ENCODE results near the gene TRH.
"Not testable (repeated sequence)": the region's sequence is repeated elsewhere in the genome, so short reads cannot be mapped to it uniquely, and the experiment has no call there.

The TRH gene

DNA sequence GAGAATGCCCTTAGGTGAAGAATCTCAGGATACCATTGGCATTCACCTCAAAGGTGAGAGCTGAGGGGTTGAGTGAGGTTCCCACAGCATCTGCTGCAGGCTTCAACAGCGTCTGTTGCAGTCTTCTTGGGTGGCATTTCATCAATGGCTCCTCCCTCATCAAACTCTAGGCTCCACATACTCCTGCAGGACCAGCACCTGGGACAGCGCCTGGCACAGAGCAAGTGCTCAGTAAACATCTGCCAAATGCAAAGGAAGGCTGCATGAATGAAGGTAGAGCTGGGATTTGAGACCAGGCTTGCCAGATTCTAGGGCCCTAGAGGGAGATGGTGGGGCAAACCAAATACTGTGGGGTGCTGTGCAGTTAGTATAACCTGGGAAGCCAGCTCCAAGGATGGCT is 9.6 kb downstream of the TRH start:
- DNase-seq (ENCODE audit: insufficient read length) (no peak), FAIRE-seq (no peak)
- TF ChIP-seq POLR2A (IDR thresholded peaks at IDR 0.05; ENCODE audit: low read depth, low read length): no peak

DNA sequence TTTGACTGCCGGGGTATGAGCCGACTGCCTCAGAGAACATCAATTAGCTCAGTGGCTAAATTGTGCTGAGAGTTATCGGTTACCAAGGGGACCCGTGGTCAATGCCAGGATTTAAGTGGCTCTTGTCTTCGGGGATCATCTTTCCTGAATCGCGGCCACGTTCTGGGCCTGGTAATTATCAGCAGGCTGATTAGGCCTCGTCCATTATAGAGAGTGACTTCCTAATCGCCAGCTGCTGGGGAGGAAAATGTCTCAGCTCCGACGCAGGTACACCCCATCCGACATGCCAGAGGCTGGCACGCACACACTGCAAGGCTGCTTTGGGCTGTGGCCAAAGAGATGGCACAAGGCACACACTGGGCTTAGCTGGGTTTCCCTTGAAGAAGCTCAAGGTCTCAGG is 10.6 kb downstream of the TRH start:
- DNase-seq (ENCODE audit: insufficient read length): no peak
- FAIRE-seq: no peak

DNA sequence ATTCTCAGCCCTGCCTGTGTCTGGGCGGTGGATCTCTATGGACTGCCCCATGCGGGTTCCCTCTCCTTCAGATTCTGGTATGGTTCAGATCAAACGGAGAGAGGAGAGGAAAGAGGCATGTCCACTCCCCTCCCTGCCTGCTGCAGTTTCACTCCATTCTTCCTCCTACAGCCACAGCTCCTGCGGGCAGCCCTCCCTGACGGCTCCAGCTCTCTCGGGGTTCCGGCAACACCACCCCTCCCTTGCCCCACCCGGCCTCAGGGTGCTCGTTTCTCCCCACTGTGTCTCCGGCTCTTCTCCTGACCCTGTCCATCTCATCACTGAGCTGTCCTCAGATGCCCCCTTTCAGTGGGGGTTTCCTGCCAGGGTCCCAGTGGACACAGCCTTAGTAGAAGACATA is 13.9 kb downstream of the TRH start:
- FAIRE-seq (no peak), DNase-seq (ENCODE audit: insufficient read length) (no peak)
- TF ChIP-seq POLR2A (IDR thresholded peaks at IDR 0.05; ENCODE audit: low read depth, low read length): no peak
- TF ChIP-seq TAF1 (IDR thresholded peaks at IDR 0.05; ENCODE audit: borderline replicate concordance, low read depth, low read length): no peak
- no peak for TF ChIP-seq POLR2AphosphoS5 (IDR thresholded peaks at IDR 0.05; ENCODE audit: low read depth, low read length)

More for the DNA sequence above, 10.6 kb downstream of the TRH start:
- TF ChIP-seq TAF1 (IDR thresholded peaks at IDR 0.05; ENCODE audit: borderline replicate concordance, low read depth, low read length) (no peak), POLR2AphosphoS5 (IDR thresholded peaks at IDR 0.05; ENCODE audit: low read depth, low read length) (no peak), POLR2A (IDR thresholded peaks at IDR 0.05; ENCODE audit: low read depth, low read length) (no peak)

DNA sequence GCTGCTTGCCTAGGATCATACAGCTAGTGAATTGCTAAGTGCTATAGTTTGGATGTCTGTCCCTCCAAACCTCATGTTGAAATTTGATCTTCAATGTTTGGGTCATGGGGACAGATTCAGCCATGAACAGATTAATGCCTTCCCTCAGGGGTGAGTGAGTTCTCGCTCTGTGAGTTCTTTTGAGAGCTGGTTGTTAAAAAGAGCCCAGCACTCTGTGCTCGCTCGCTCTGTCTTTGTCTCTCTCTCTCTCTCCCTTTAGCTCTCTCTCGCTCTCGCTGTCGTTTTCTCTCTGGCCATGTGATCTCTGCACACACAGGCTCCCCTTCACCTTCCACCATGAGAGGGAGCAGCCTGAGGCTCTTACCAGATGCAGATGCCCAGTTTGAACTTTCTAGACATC is 14.9 kb downstream of the TRH start:
- TF ChIP-seq TAF1 (IDR thresholded peaks at IDR 0.05; ENCODE audit: borderline replicate concordance, low read depth, low read length) (no peak), POLR2AphosphoS5 (IDR thresholded peaks at IDR 0.05; ENCODE audit: low read depth, low read length) (no peak), POLR2A (IDR thresholded peaks at IDR 0.05; ENCODE audit: low read depth, low read length) (no peak)
- DNase-seq (ENCODE audit: insufficient read length): no peak
- FAIRE-seq: no peak

DNA sequence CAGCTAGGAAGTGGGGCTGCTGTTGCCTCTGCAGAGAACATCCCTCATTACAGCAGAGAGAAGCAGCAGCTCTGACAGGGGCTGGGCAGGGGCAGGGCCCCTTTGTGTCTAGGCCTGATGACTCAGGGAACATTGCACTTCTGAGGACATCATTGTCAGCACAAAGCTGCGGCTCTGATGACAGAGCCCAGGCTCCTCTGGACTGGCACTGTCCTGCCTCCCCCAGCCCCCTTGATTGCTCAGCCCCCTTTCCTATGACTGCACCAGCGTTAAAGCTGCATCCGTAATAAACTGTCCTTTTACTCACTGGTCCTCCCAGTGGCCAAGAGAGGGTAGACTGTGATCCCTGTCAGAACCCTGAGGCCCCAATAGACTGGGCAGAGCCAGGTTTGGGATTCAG is 18.3 kb downstream of the TRH start:
- no peak for TF ChIP-seq TAF1 (IDR thresholded peaks at IDR 0.05; ENCODE audit: borderline replicate concordance, low read depth, low read length)
- TF ChIP-seq POLR2AphosphoS5 (IDR thresholded peaks at IDR 0.05; ENCODE audit: low read depth, low read length): no peak
- no peak for TF ChIP-seq POLR2A (IDR thresholded peaks at IDR 0.05; ENCODE audit: low read depth, low read length)
- DNase-seq (ENCODE audit: insufficient read length) (no peak), FAIRE-seq (no peak)

DNA sequence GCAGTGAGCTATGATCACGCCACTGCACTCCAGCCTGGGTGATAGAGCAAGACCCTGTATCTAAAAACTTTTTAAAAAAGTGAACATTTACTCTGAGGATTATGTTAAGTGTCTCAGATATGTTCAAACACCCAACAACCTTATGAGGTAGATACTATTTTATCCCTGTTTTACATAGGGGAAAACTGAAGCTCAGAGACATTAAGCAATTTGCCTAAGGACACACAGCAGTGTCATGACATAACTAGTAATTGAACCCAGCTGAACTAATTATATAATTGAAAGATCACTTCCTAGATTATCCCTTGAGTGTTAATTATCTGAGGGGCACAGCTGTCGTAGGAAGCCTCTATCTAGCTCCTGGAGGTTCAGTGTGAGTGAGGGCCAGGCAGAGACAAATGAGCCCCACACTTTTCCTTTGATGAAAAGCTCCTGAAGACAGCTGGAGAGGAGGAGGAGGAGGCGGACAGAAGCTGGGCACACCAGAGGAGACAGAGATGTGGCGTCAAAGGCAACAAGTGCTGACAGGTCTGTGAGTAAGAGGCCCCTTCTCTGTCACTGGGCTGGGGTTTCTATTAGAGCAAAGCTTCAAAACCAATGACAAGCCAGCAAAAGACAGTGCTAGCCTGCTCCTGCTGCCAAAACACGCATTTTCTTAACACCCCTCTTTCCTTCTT is 20.5 kb downstream of the TRH start:
- FAIRE-seq (no peak), DNase-seq (ENCODE audit: insufficient read length) (no peak)
- TF ChIP-seq POLR2AphosphoS5 (IDR thresholded peaks at IDR 0.05; ENCODE audit: low read depth, low read length) (no peak), POLR2A (IDR thresholded peaks at IDR 0.05; ENCODE audit: low read depth, low read length) (no peak), TAF1 (IDR thresholded peaks at IDR 0.05; ENCODE audit: borderline replicate concordance, low read depth, low read length) (no peak)

DNA sequence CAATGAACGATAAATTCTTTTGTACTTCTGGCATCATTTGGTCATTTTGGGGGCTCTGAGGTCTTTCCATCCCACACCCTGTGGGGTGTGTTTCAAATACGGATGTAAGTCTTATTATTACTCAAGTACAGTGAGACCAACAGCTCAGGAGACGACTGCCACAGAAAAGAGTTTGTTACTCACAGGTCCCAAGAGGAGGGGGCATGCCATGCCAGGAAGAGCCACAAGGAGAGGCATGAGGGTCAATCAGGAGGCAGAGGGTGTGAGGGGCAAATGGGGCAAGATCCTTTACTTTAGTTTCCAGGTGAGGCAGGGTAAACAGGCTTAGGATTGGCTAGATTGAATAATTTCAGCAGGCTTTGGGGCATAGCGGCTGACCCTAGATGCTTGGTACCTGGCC is 21.6 kb downstream of the TRH start:
- FAIRE-seq: no peak
- DNase-seq (ENCODE audit: insufficient read length): no peak
- TF ChIP-seq POLR2AphosphoS5 (IDR thresholded peaks at IDR 0.05; ENCODE audit: low read depth, low read length) (no peak), TAF1 (IDR thresholded peaks at IDR 0.05; ENCODE audit: borderline replicate concordance, low read depth, low read length) (no peak), POLR2A (IDR thresholded peaks at IDR 0.05; ENCODE audit: low read depth, low read length) (no peak)

DNA sequence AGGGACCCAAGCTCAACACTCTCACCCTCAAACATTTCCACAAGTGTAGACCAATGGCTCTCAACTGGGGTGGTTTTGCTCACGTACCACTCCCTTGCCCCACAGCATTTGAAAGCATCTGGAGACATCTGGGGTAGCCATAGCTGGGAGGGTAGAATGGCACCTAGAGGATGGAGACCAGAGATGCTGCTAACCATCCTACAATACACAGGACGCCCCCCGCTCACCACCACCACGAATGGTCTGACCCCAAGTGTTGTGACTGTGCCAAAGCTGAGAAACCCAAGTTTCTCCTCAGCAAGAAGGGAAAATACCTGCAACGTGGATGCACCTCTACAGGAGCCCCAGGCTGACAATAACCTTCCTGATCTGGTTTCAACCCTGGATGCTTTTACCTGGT is 24.7 kb downstream of the TRH start:
- DNase-seq (ENCODE audit: insufficient read length); FAIRE-seq: not testable (repeated sequence)

DNA sequence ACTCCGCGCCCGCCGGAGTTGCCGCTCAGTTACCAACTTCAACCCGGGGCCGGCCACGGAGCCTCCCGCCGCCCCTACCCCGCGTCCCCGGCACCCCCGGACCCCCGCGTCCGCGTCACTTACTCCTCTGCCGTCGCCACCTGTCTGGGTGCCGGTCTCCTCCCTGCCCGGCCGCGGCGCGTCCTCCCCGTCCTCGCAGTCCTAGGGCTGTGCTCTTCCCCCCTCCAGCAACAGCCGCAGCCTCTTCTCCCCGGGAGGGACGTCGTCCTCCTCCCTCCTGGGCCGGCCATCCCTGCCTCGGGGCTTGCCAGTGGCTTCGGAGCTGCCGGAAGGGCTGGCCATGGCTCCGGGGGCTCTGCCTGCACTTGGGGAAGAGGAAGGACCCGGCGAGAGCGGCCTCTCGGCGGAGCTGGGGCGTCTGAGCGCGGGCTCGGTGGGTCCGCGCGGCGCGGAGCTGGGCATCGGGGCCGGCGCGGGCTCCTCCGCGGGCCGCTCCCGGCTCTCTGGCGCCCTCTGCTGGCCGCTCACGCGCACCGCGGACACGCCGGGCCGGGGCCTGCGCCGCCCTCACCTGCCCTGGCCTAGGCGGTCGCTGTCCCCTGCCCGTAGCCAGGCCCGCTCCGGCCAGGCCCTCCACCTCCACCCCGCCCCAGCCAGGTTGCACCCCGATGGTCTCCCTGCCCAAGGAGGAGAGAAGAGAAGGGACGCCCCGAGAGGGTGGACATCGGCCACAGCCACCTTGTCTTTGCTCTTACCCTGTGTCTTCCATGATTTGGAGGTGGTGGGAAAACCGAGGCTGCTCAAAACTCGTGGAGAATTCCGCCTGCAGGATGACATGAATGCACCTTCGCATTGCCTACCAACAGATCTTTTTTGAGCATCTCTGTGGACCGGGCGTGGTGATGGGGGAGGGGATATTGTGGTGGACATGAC is 28.4 kb downstream of the TRH start:
- DNase-seq (ENCODE audit: insufficient read length): peak; percentile 64
- not testable (repeated sequence) for FAIRE-seq

DNA sequence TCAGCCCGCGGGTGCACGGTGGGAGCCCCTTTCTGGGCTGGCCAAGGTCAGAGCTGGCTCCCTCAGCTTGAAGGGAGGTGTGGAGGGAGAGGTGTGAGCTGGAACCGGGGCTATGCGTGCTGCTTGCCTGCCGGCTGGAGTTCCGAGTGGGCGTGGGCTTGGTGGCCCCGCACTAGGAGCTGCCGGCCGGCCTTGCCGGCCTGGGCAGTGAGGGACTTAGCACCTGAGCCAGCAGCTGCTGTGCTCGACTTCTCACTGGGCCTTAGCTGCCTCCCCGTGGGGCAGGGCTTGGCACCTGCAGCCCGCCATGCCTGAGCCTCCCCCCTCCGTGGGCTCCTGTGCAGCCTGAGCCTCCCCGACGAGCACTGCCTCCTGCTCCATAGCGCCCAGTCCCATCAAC is 36.0 kb downstream of the TRH start:
- DNase-seq (ENCODE audit: insufficient read length) (no peak), FAIRE-seq (no peak)
- TF ChIP-seq POLR2AphosphoS5 (IDR thresholded peaks at IDR 0.05; ENCODE audit: low read depth, low read length) (no peak), TAF1 (IDR thresholded peaks at IDR 0.05; ENCODE audit: borderline replicate concordance, low read depth, low read length) (no peak), POLR2A (IDR thresholded peaks at IDR 0.05; ENCODE audit: low read depth, low read length) (no peak)

DNA sequence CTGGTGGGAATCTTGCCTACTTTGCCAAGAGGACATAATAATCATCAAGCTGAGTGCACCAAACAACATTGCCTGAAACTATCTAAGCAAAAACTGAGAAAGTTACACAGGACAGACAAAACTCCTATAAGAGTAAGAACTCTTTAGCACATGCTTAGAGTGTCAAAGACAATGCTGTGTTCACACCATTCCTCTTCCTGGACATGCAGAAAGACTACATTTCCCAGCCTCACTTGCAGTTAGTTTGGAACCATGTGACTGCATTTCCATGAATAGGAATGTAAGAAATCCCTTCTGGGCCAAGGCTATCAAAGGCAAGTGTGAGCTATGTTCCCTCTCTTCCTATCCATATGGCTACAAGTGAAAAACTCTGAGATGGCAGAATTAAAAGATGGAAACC is 37.6 kb downstream of the TRH start:
- not testable (repeated sequence) for DNase-seq (ENCODE audit: insufficient read length); FAIRE-seq

DNA sequence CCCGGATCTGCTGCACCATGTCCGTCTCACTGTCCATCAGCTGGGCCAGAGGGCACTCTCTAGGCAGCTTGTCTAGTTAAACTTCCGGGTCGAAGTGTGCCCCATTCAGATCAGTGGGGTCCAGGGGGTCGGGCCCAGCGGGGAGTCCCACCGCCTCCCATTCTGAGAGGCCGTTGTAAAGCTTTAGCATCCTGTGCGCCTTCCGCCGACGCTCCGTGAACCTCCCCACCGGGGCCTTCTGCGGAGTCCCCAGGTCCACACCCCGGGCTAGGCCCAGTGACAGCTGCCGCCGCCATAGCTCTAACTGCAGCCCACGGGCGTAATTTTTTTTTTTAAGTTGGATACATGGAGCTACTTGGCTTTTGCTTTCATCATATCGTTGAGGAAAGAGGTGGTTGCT is 38.7 kb downstream of the TRH start:
- DNase-seq (ENCODE audit: insufficient read length); FAIRE-seq: not testable (repeated sequence)

DNA sequence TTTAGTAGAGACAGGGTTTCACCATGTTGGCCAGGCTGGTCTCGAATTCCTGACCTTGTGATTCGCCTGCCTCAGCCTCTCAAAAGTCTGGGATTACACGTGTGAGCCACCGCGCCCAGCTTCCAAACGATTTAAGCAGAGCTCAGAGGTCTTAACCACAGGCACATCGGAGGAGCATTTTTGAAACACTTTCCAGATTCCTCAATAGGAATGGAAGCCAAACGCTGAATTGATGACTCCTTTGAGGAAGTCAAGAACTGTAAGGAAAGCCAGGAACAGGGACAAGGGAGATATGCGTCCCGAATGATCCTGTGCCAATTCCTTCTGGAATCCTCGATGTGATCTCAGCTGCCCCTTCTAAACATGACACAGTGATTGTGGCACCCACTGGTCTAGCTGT is 40.0 kb downstream of the TRH start:
- no peak for DNase-seq (ENCODE audit: insufficient read length)
- TF ChIP-seq TAF1 (IDR thresholded peaks at IDR 0.05; ENCODE audit: borderline replicate concordance, low read depth, low read length): no peak
- no peak for TF ChIP-seq POLR2AphosphoS5 (IDR thresholded peaks at IDR 0.05; ENCODE audit: low read depth, low read length)
- no peak for TF ChIP-seq POLR2A (IDR thresholded peaks at IDR 0.05; ENCODE audit: low read depth, low read length)
- no peak for FAIRE-seq

DNA sequence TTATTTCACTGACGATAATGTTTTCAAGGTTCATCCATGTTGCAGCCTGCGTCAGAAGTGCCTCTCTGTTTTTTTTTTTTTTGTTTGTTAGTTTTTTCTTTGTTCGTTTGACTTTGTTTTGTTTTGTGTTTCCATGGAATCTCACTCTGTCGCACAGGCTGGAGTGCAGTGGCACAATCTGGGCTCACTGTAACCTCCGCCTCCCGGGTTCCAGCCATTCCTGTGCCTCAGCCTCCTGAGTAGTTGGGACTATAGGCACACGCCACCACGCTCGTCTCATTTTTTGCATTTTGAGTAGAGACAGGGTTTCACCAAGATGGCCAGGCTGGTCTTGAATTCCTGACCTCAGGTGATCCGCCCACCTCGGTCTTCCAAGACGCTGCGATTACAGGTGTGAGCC is 43.1 kb downstream of the TRH start:
- FAIRE-seq; DNase-seq (ENCODE audit: insufficient read length): not testable (repeated sequence)

DNA sequence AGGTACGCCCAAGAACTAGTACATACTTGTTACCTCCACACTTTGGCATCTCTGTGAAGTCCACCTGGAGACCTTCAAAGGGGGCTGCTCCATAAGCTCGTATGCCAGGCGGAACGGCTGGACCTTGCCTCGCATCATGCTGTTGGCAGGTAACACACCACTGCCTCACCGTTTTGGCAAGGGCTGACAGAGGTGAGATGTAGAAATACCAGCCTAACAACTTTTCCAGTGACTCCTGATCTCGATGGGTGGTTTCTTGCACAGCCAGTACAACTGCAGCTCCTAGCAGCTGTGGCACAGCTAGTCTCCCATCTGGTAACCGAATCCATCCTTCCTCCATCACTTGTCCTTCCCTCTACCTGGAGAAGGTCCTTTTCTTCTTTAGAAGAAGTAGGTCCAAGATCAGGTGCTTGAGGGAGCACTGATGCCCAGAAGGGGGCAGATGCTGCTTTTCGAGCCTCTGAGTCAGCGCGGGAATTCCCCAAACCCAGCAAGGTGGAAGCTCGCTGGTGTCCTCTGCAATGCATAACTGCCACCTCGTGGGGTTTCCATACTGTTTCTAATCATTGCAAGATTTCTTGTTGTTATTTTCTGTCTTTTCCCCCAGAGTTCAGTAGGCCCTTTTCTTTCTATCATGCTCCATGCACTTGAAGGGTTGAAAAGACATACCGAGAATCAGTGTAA is 51.8 kb downstream of the TRH start:
- not testable (repeated sequence) for DNase-seq (ENCODE audit: insufficient read length); FAIRE-seq

DNA sequence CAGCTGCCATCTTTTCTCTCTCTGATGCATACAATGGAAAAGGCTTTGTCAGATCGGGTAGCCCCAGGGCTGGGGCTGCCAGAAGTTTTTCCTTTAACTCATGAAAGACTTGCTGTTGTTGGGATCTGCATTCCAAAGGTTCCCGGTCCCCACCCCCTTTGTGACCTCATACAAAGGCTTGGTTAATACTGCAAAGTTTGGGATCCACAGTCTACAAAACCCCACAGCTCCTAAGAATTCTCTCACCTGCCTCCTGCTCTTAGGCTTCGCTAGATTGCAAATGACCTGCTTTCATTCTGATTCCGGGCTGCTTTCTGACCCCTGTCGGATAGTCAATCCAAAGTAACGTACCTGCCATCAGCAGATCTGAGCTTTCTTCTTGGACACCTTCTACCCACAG is 52.9 kb downstream of the TRH start:
- not testable (repeated sequence) for DNase-seq (ENCODE audit: insufficient read length); FAIRE-seq
